Aorta (tissue), 5 donors: ENCODE data around the gene TECPR1. TPM values are rescaled to one million over a fixed set of nuclear protein-coding genes. Genes with fewer than 3 reads are reported as not detected.
A peak's percentile ranks its signal among the peaks of the same experiment; 100 is the strongest.

Experiments used
- ATAC-seq: fragments of 200-7000 bp; cut with Tn5 transposase; one replicate; pipeline ENCODE4 v1.9.1; 2022; ENCODE audit warnings: moderate library complexity; ENCODE audit not compliant: low FRiP score
- DNase-seq, 2 donors: peaks; one replicate each; pipeline ENCODE4 v3.0.0-alpha.2; 2020
- H3K27ac ChIP-seq, 2 donors: one replicate each; pipeline ENCODE4 v1.5.1; 2013; ENCODE audit warnings: low read length in 2 of 2, mild to moderate bottlenecking in 2 of 2, moderate library complexity in 2 of 2, control low read depth in 1 of 2, inconsistent platforms in 1 of 2, low read depth in 1 of 2
- H3K27me3 ChIP-seq, 2 donors: one replicate each; pipeline ENCODE4 v1.6.1; 2013; ENCODE audit warnings: control low read depth in 1 of 2, low read length in 1 of 2, mild to moderate bottlenecking in 1 of 2, moderate library complexity in 1 of 2; ENCODE audit not compliant: insufficient read depth in 2 of 2, control insufficient read depth in 1 of 2
- H3K36me3 ChIP-seq, 2 donors: one replicate each; pipeline ENCODE4 v1.6.1; 2013; ENCODE audit warnings: control low read depth in 1 of 2, low read length in 1 of 2, mild to moderate bottlenecking in 1 of 2; ENCODE audit not compliant: insufficient read depth in 2 of 2, control insufficient read depth in 1 of 2
- H3K4me1 ChIP-seq, 2 donors: one replicate each; pipeline ENCODE4 v1.6.1; 2013; ENCODE audit warnings: low read length in 2 of 2, control low read depth in 1 of 2, mild to moderate bottlenecking in 1 of 2, moderate library complexity in 1 of 2; ENCODE audit not compliant: insufficient read depth in 2 of 2, control insufficient read depth in 1 of 2
- H3K4me3 ChIP-seq, 2 donors: one replicate each; pipeline ENCODE4 v1.5.1; 2013; ENCODE audit warnings: low read length in 2 of 2, control low read depth in 1 of 2, mild to moderate bottlenecking in 1 of 2
- H3K9me3 ChIP-seq: one replicate; pipeline ENCODE4 v1.6.1; 2013; ENCODE audit warnings: mild to moderate bottlenecking, low read length; ENCODE audit not compliant: control insufficient read depth
- WGBS, 2 donors: extraction: QIAGEN DNeasy Blood & Tissue Kit; methylation state at CpG; one replicate each; pipeline ENCODE4 v1.1.7; 2013; 5-methylcytosine and 5-hydroxymethylcytosine counted together
- intact Hi-C, 2 donors: fragments of 100-400 bp; cut with DNase I; formaldehyde crosslinking; loops; one replicate each; pipeline versions ENCODE4 v1.14.2 to v1.15.0; 2022
- polyA plus RNA-seq, 2 donors: library from polyadenylated mRNA; stranded (reverse); fragments of 200-250 nt; gene quantifications; one replicate each; pipeline ENCODE4 v1.2.3, GENCODE V29; 2013
- total RNA-seq, 2 donors: library from RNA; stranded (reverse); fragmentation: NEBNext Ultra II Directional; extraction: Animal tissue kit (Norgen Biotek cat#: 25700); gene quantifications; one replicate each; pipeline ENCODE4 v1.2.1, GENCODE V29; 2021
- donor health status: healthy with polysubstance abuse.
- donor health status: Bipolar disorder and iron deficiency.
- donor health status: DM: no; HTN: no; CAD: no.
- donor health status: DM: no; HTN: no; CAD: no.
- donor health status: DM: yes; HTN: yes; CAD: no.

TECPR1 gene
- total and polyA plus RNA-seq, 4 donors: 16.0 to 48.0 (median 29.3) TPM

- H3K9me3 ChIP-seq: no peaks in the 10 kb centered on the region
- no peak overlapping the region for H3K27ac ChIP-seq
- intact Hi-C loops: no loop called here
- DNase-seq (peak; percentile 48 to 72), ATAC-seq (no peak)
- 76% methylated on average over 25 of the region's 25 CpGs for WGBS, 2 donors
- H3K27me3 ChIP-seq: no peaks in the 10 kb centered on the region
- no peak overlapping the region for H3K4me3 ChIP-seq
- peaks cover 0 to 3% of the 10 kb centered on the region in 2 donors for H3K36me3 ChIP-seq
- H3K4me1 ChIP-seq: no peaks in the 10 kb centered on the region
Measured at GRCh38 chr7:98213888-98214810, 37.9 kb downstream of the TECPR1 start.

- Histone ChIP-seq H3K9me3 (no peaks in the 10 kb centered on the region), H3K4me3 (no peak overlapping the region), H3K36me3 (peaks cover 0 to 3% of the 10 kb centered on the region in 2 donors), H3K27ac (no peak overlapping the region), H3K27me3 (no peaks in the 10 kb centered on the region), H3K4me1 (no peaks in the 10 kb centered on the region)
- WGBS, 2 donors: 80 to 87% methylated on average over 8 of the region's 8 CpGs
- ATAC-seq (no peak), DNase-seq (peak; percentile 13 to 25)
- intact Hi-C loops: no loop called here
Measured at GRCh38 chr7:98213296-98213887, 38.6 kb downstream of the TECPR1 start.

GRCh38 chr7:98212532-98213041, 39.4 kb downstream of the TECPR1 start:
- 90 to 92% methylated on average over 29 to 30 of the region's 30 CpGs for WGBS, 2 donors
- ATAC-seq: no peak
- no peak overlapping the region for H3K4me3 ChIP-seq

GRCh38 chr7:98211676-98212531, 40.1 kb downstream of the TECPR1 start:
- H3K36me3 ChIP-seq: peaks cover 0 to 2% of the 10 kb centered on the region in 2 donors
- no peaks in the 10 kb centered on the region for H3K27me3 ChIP-seq
- H3K9me3 ChIP-seq: no peaks in the 10 kb centered on the region
- H3K4me3 ChIP-seq: no peak overlapping the region
- no peak overlapping the region for H3K27ac ChIP-seq
- 84 to 85% methylated on average over 46 to 49 of the region's 49 CpGs for WGBS, 2 donors
- intact Hi-C loops: no loop called here
- no peak for ATAC-seq
- H3K4me1 ChIP-seq: no peaks in the 10 kb centered on the region
- peak; percentile 47 to 78 for DNase-seq

More at GRCh38 chr7:98212532-98213041, 39.4 kb downstream of the TECPR1 start:
- Histone ChIP-seq H3K36me3 (peaks cover 0 to 3% of the 10 kb centered on the region in 2 donors), H3K27ac (no peak overlapping the region), H3K4me1 (no peaks in the 10 kb centered on the region), H3K27me3 (no peaks in the 10 kb centered on the region), H3K9me3 (no peaks in the 10 kb centered on the region)
- DNase-seq: peak; percentile 48 to 74
- intact Hi-C loops: no loop called here

- intact Hi-C loops: no loop called here
- Histone ChIP-seq H3K4me3 (no peak within 1 kb of the TSS), H3K27ac (no peak within 1 kb of the TSS), H3K36me3 (peaks cover 0 to under 1% of the 10 kb centered on the region in 2 donors), H3K27me3 (no peaks in the 10 kb centered on the region), H3K9me3 (no peaks in the 10 kb centered on the region), H3K4me1 (no peaks in the 10 kb centered on the region)
- no peak for ATAC-seq
- WGBS, 2 donors: 4 to 7% methylated on average over 12 to 45 of the region's 45 CpGs
- DNase-seq: peak; percentile 54 to 76
Measured at GRCh38 chr7:98211221-98211675, 40.8 kb downstream of the TECPR1 start, which contains the start of gene BHLHA15. BHLHA15 (plus strand) TSS chr7:98211439; CDS start chr7:98212310, 871 bp downstream.

GRCh38 chr7:98210513-98211220, 41.4 kb downstream of the TECPR1 start:
- no peak for ATAC-seq
- WGBS, 2 donors: 2 to 3% methylated on average over 36 to 49 of the region's 49 CpGs
- no peaks in the 10 kb centered on the region for H3K9me3 ChIP-seq

GRCh38 chr7:98209166-98209920, 42.7 kb downstream of the TECPR1 start:
- Histone ChIP-seq H3K4me1 (no peaks in the 10 kb centered on the region), H3K27me3 (no peaks in the 10 kb centered on the region), H3K9me3 (no peaks in the 10 kb centered on the region), H3K4me3 (no peak overlapping the region), H3K36me3 (peaks cover 0 to 2% of the 10 kb centered on the region in 2 donors), H3K27ac (no peak overlapping the region)
- ATAC-seq (no peak), DNase-seq (peak; percentile 38 to 71)
- 94% methylated on average over 17 of the region's 17 CpGs for WGBS, 2 donors
- intact Hi-C loops: no loop called here

More at GRCh38 chr7:98210513-98211220, 41.4 kb downstream of the TECPR1 start:
- H3K27me3 ChIP-seq: no peaks in the 10 kb centered on the region
- peaks cover 0 to 2% of the 10 kb centered on the region in 2 donors for H3K36me3 ChIP-seq
- H3K4me1 ChIP-seq: no peaks in the 10 kb centered on the region
- H3K4me3 ChIP-seq: no peak overlapping the region
- intact Hi-C loops: no loop called here
- H3K27ac ChIP-seq: no peak overlapping the region
- DNase-seq: peak; percentile 54 to 75
